Amniotic stem cell (primary cell): Measurements from ENCODE around the gene MOB3B.
"Not testable (repeated sequence)": the region's sequence is repeated elsewhere in the genome, so short reads cannot be mapped to it uniquely, and the experiment has no call there.

Source experiments
- DNase-seq: peaks from one replicate; lab custom pipeline; 2025; lab: John Stamatoyannopoulos, UW

Gene MOB3B

GRCh38 chr9:27518809-27519208 is 10.8 kb downstream of the MOB3B start:
- no peak for DNase-seq

DNA sequence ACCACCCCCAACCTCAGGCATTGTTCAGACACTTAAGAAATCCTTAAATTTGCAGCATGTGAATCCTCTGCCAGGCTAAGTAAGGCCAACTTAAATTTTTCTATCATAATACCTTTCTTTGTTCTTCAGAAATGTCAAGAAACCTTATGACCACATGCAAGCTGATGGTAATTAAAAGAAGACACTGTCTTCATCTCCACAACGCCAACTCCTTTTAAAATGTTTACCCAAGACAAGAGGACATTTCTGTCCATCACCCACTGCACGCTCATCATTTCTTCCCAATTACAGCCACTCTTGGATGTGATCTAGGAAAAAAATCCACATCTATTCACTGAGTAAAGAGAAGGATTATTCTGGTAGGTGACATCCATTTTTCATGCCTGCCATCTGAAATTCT is 11.6 kb downstream of the MOB3B start:
- no peak for DNase-seq

DNA sequence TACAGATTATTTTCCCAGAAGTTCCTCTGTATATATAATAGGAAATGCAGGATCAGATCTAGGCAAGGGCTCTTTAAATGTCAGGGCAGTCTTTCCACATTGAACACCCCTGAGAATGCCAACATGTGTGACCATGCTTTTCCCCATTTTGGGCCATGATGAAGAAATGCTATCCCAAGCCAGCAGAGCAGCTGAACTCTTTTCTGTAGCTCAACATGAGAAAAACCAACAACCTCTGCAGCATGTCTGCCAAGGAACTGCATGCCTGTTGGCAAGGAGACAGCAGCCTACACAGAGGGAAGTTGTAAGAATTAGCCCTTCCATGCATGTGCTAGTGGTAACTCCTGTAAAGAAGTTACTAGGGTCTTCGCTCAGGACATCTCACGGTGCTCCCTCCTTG is 15.1 kb downstream of the MOB3B start:
- no peak for DNase-seq

- no peak for DNase-seq
Observed at GRCh38 chr9:27511771-27512170, 17.8 kb downstream of the MOB3B start.

DNA sequence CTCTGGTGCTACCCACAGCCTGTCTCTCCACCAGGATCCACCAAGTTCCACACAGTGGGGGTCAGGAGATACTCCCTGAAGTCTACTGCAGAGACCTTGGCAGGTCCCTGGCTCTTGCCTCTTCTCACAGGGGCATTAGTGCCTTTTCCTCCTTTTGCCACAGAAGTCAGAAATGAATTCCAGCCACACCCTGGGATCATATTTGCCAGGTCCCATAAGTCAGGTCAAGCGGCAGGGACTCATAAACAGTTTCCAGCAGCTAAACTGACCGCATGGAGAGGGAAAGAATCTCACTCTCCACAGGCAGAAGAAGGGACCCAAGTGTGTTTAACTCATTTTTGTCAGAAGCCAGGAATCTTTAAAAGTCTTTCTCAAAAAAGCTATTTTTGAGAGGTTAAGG is 18.8 kb downstream of the MOB3B start:
- no peak for DNase-seq

GRCh38 chr9:27506981-27507380 is 22.6 kb downstream of the MOB3B start:
- no peak for DNase-seq

GRCh38 chr9:27505744-27506161 is 23.9 kb downstream of the MOB3B start:
- no peak for DNase-seq

- no peak for DNase-seq
Observed at GRCh38 chr9:27504259-27504658, 25.4 kb downstream of the MOB3B start.

- DNase-seq: no peak
Observed at GRCh38 chr9:27503623-27504022, 26.0 kb downstream of the MOB3B start.

GRCh38 chr9:27500902-27501301 is 28.7 kb downstream of the MOB3B start:
- not testable (repeated sequence) for DNase-seq

- DNase-seq: no peak
Observed at GRCh38 chr9:27499451-27499850, 30.2 kb downstream of the MOB3B start.

- DNase-seq: no peak
Observed at GRCh38 chr9:27497883-27498417, 31.7 kb downstream of the MOB3B start.

DNA sequence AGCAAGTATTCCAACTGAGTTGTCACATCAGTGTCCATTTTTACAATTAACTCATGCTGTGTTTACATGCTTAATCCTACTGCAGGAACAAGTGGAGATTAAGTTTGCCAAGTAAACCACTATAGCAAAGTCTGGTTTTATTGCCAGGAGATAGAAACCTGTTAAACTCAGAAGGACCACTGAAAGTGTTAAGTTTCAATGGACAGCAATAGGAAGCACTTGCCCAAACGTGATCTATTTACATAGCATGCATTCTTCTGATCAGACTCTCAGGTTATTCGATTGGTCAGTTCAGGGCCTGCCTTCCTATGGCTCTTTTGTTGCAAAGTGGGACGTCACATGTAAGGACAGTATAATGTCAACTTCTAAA is 33.5 kb downstream of the MOB3B start:
- DNase-seq: no peak

DNA sequence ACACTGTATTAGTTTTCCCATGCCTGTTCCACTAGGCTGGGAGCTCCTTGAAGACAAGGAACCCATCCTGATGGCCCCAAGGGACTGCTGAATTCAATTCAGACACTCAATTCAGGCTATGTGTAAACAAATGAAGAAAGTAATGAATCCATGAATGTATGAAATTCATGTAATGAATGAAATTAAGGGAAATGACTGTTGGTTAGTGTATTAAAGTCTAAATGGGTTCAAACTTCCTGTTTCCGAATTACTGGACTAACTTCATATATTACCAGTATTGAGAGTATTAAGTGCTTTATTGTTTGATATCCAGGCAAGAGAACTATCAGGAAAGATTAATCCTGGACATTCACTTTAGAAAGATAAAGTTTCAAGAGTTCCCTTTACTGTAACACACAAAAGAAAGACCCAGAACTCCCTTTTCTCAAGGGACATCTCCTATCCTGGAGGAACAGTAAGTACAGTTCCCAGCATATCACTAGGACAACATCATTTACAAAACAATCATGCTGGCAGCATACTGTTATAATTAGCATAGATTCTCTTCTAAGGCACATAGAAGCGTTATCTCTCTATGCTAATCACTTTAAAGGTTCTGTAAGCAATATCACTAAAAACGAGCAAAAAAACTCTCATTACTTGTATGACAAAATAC is 34.0 kb downstream of the MOB3B start:
- DNase-seq: no peak

DNA sequence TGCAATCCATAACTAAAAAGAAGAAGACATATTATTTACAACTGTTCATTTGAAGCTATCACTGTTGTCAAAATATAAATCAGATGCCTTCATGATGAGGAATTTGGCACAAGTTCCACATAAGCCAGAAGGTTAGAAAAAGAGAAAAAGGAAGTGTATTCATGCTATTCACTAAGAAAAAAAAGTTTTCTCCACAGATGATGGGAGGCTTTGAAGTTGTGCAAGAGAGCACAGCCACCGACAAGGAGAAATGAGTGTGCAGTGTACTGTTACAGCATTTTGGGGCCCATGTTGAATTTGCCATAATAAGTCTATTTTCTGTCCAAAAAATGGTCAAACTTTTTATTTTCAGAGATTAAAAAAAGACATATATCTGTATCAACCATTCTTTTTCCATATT is 38.5 kb downstream of the MOB3B start:
- no peak for DNase-seq

DNA sequence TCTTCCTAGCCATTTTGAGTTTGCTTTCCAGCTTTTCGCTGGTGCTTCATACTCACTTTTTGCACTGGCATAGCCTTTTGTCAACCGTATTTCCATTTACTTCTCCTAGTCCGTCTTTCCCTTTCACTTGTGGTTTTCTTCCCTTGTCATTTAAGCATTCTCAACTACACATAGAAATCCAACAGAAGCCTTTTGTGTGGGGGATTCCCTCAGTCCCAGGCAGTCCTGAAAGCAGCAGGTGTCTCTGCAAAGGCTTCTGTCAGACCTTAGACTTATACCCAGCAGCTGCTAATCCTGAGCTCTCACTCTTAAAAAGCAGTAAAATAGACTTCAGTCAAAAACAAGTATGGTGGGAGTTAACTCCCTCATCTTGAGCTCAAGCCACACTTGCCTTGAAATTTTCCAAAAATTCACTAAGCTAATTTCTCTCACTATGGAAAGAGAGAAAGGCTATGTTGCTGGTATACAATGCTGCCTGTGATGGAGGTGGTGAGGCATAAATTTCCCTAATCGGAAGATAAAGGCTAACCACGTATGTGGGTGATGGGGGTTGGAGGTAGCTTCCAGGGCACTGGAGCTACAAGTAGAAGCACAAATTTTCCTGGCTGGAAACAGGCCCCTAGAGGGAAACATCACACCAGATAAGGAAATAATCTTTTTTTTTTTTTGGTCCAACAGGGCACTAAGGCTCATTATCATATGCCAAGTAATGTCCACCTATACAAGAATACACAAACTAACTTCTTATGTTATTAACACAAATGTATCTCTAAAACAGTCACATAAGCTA is 40.3 kb downstream of the MOB3B start:
- no peak for DNase-seq

- DNase-seq: no peak
Observed at GRCh38 chr9:27487927-27488326, 41.7 kb downstream of the MOB3B start.

GRCh38 chr9:27487128-27487640 is 42.4 kb downstream of the MOB3B start:
- no peak for DNase-seq

GRCh38 chr9:27485158-27485557 is 44.5 kb downstream of the MOB3B start:
- no peak for DNase-seq

DNA sequence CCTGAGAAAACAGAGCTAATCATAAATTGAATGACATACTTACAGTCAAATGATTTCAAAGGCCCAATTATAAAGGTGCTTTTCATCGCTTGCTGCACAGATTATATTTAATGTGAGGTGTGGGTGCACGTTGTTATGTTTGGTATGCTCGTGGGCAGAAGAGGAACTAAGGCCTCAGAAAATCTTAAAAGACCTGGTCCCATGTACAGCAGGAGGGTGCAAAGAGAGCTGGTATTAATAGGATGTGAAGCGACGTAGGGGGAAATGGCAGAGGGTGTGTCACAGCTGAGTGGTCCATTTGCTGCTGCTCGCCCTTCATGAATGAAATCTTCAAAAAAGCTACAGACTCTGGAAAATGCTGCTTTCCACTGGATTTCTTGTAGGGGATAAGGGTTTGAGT is 46.0 kb downstream of the MOB3B start:
- no peak for DNase-seq

- no peak for DNase-seq
Observed at GRCh38 chr9:27482709-27483108, 46.9 kb downstream of the MOB3B start.

DNA sequence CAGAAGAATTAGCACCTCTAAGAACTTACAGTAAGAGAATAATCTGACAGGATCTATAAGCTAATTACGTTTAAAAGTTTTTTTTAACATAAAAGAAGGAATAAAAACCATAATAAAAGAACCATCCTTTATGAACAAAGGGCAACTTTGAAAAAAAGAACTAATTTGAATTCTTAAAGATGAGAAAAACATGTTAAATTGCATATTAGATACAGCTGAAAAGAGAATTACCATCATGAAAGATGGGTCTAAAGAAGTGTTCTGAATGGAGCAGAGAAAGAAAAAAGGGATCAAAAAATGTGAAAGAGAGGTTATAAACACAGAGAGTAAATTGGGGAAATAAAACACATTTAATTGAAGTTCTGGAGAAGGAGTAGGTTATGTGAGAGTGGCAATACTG is 51.3 kb downstream of the MOB3B start:
- DNase-seq: no peak

GRCh38 chr9:27476870-27477515 is 52.6 kb downstream of the MOB3B start:
- DNase-seq: no peak
